Muscle of leg (tissue), 11 donors: ENCODE results near the gene CLINT1. TPM values are rescaled to one million over a fixed set of nuclear protein-coding genes. Genes with fewer than 3 reads are reported as not detected.

Experiments
- DNase-seq: peaks from one replicate; pipeline ENCODE4 v3.0.0; 2013
- H3K27ac ChIP-seq: one replicate; pipeline ENCODE4 v1.5.1; 2013; ENCODE audit warnings: mild to moderate bottlenecking, low read length, control low read depth
- H3K27me3 ChIP-seq: one replicate; pipeline ENCODE4 v1.6.1; 2013; ENCODE audit warnings: low read length; ENCODE audit not compliant: control insufficient read depth, insufficient read depth
- H3K36me3 ChIP-seq: one replicate; pipeline ENCODE4 v1.6.1; 2013; ENCODE audit warnings: low read length; ENCODE audit not compliant: control insufficient read depth, insufficient read depth
- H3K4me1 ChIP-seq: one replicate; pipeline ENCODE4 v1.6.1; 2013; ENCODE audit warnings: low read length; ENCODE audit not compliant: control insufficient read depth, insufficient read depth
- H3K4me3 ChIP-seq: one replicate; pipeline ENCODE4 v1.5.1; 2013; ENCODE audit warnings: low read length, control low read depth
- H3K9me3 ChIP-seq: replicated peaks from 2 replicates; pipeline ENCODE4 v1.6.1; 2013; ENCODE audit warnings: low read depth, low read length; ENCODE audit not compliant: control insufficient read depth
- WGBS: methylation state at CpG from one replicate; pipeline ENCODE4 v1.1.5; 2013; ENCODE audit warnings: missing lambda C conversion rate; ENCODE audit not compliant: insufficient coverage; 5-methylcytosine and 5-hydroxymethylcytosine counted together
- polyA plus RNA-seq, 8 donors: library from polyadenylated mRNA; unstranded; fragments of 120-200 nt; gene quantifications; one replicate each; pipeline versions ENCODE4 v1.2.1 to v1.2.3, GENCODE V29; 2013; ENCODE audit warnings: inconsistent platforms in 1 of 8, low replicate concordance in 1 of 8; ENCODE audit not compliant: insufficient read length in 8 of 8, insufficient read depth in 1 of 8
- total RNA-seq: library from RNA; stranded (reverse); fragments of 120-200 nt; gene quantifications from one replicate; pipeline ENCODE4 v1.2.4, GENCODE V29; 2013

Gene CLINT1
- total and polyA plus RNA-seq, 9 donors = 39.9 to 75.0 (median 62.5) TPM

- no peaks in the 10 kb centered on the region for H3K36me3 ChIP-seq
- no peak for DNase-seq
- WGBS = 20% methylated on average over 1 of the region's 1 CpG
- no peak overlapping the region for H3K27ac ChIP-seq
- H3K4me1 ChIP-seq = peaks cover 14% of the 10 kb centered on the region
- H3K27me3 ChIP-seq = no peaks in the 10 kb centered on the region
- no peaks in the 10 kb centered on the region for H3K9me3 ChIP-seq
- no peak overlapping the region for H3K4me3 ChIP-seq
Observed at GRCh38 chr5:157766902-157767301, 92.0 kb downstream of the CLINT1 start.

GRCh38 chr5:157766442-157766841, 92.5 kb downstream of the CLINT1 start:
- 78% methylated on average over 6 of the region's 7 CpGs for WGBS
- H3K9me3 ChIP-seq = no peaks in the 10 kb centered on the region
- H3K27ac ChIP-seq = no peak overlapping the region
- no peak for DNase-seq
- H3K4me3 ChIP-seq = no peak overlapping the region
- no peaks in the 10 kb centered on the region for H3K27me3 ChIP-seq
- H3K4me1 ChIP-seq = peaks cover 16% of the 10 kb centered on the region
- H3K36me3 ChIP-seq = no peaks in the 10 kb centered on the region

GRCh38 chr5:157764531-157764930, 94.4 kb downstream of the CLINT1 start:
- Histone ChIP-seq H3K36me3 (peaks cover 2% of the 10 kb centered on the region), H3K27me3 (no peaks in the 10 kb centered on the region), H3K4me1 (peaks cover 16% of the 10 kb centered on the region), H3K4me3 (no peak overlapping the region), H3K27ac (no peak overlapping the region), H3K9me3 (no peaks in the 10 kb centered on the region)
- no peak for DNase-seq
- 58% methylated on average over 6 of the region's 6 CpGs for WGBS

- no peaks in the 10 kb centered on the region for H3K27me3 ChIP-seq
- WGBS = 0% methylated on average over 1 of the region's 10 CpGs
- peaks cover 5% of the 10 kb centered on the region for H3K36me3 ChIP-seq
- H3K27ac ChIP-seq = no peak overlapping the region
- H3K9me3 ChIP-seq = no peaks in the 10 kb centered on the region
- peaks cover 8% of the 10 kb centered on the region for H3K4me1 ChIP-seq
- no peak overlapping the region for H3K4me3 ChIP-seq
- peak; percentile 74 for DNase-seq
Observed at GRCh38 chr5:157761690-157762621, 97.0 kb downstream of the CLINT1 start.

- WGBS = 71% methylated on average over 1 of the region's 1 CpG
- no peak for DNase-seq
- Histone ChIP-seq H3K27ac (no peak overlapping the region), H3K9me3 (no peaks in the 10 kb centered on the region), H3K4me1 (peaks cover 6% of the 10 kb centered on the region), H3K4me3 (no peak overlapping the region), H3K27me3 (no peaks in the 10 kb centered on the region), H3K36me3 (peaks cover 22% of the 10 kb centered on the region)
Observed at GRCh38 chr5:157758706-157759105, 100.2 kb downstream of the CLINT1 start.

- H3K36me3 ChIP-seq = peaks cover 32% of the 10 kb centered on the region
- H3K27ac ChIP-seq = no peak overlapping the region
- no peaks in the 10 kb centered on the region for H3K27me3 ChIP-seq
- H3K4me1 ChIP-seq = no peaks in the 10 kb centered on the region
- no peaks in the 10 kb centered on the region for H3K9me3 ChIP-seq
- no peak for DNase-seq
- no CpG with 5 or more reads among the region's 3 CpGs for WGBS
- no peak overlapping the region for H3K4me3 ChIP-seq
Observed at GRCh38 chr5:157756122-157756521, 102.8 kb downstream of the CLINT1 start.

- no CpG with 5 or more reads among the region's 1 CpG for WGBS
- peaks cover 19% of the 10 kb centered on the region for H3K36me3 ChIP-seq
Observed at GRCh38 chr5:157750320-157750719, 108.6 kb downstream of the CLINT1 start.

GRCh38 chr5:157749462-157749799, 109.5 kb downstream of the CLINT1 start:
- WGBS = 80% methylated on average over 1 of the region's 11 CpGs
- peaks cover 4% of the 10 kb centered on the region for H3K4me1 ChIP-seq

More at GRCh38 chr5:157750320-157750719, 108.6 kb downstream of the CLINT1 start:
- H3K4me1 ChIP-seq = no peaks in the 10 kb centered on the region
- H3K9me3 ChIP-seq = no peaks in the 10 kb centered on the region
- no peak overlapping the region for H3K4me3 ChIP-seq
- H3K27me3 ChIP-seq = no peaks in the 10 kb centered on the region
- no peak overlapping the region for H3K27ac ChIP-seq
- DNase-seq = no peak

GRCh38 chr5:157748760-157749461, 110.0 kb downstream of the CLINT1 start:
- H3K4me3 ChIP-seq = no peak overlapping the region
- H3K27me3 ChIP-seq = no peaks in the 10 kb centered on the region
- no peak for DNase-seq
- peaks cover 6% of the 10 kb centered on the region for H3K4me1 ChIP-seq
- H3K27ac ChIP-seq = no peak overlapping the region
- H3K9me3 ChIP-seq = no peaks in the 10 kb centered on the region
- WGBS = no CpG with 5 or more reads among the region's 4 CpGs
- H3K36me3 ChIP-seq = peaks cover 10% of the 10 kb centered on the region

More at GRCh38 chr5:157749462-157749799, 109.5 kb downstream of the CLINT1 start:
- no peaks in the 10 kb centered on the region for H3K9me3 ChIP-seq
- H3K27ac ChIP-seq = no peak overlapping the region
- no peak for DNase-seq
- H3K4me3 ChIP-seq = no peak overlapping the region
- H3K27me3 ChIP-seq = no peaks in the 10 kb centered on the region
- H3K36me3 ChIP-seq = peaks cover 12% of the 10 kb centered on the region
